ENCODE results near the gene ATL1. TPM values are rescaled to one million over a fixed set of nuclear protein-coding genes. Genes with fewer than 3 reads are reported as not detected.

Gene ATL1
- total RNA-seq, result 7.4 and 10.0 TPM in 2 replicates
- long read RNA-seq, partial matches to known transcripts, result 105 of 117 reads
- long read RNA-seq, other reads (novel, unspliced or antisense), result 11 of 117 reads

DNA sequence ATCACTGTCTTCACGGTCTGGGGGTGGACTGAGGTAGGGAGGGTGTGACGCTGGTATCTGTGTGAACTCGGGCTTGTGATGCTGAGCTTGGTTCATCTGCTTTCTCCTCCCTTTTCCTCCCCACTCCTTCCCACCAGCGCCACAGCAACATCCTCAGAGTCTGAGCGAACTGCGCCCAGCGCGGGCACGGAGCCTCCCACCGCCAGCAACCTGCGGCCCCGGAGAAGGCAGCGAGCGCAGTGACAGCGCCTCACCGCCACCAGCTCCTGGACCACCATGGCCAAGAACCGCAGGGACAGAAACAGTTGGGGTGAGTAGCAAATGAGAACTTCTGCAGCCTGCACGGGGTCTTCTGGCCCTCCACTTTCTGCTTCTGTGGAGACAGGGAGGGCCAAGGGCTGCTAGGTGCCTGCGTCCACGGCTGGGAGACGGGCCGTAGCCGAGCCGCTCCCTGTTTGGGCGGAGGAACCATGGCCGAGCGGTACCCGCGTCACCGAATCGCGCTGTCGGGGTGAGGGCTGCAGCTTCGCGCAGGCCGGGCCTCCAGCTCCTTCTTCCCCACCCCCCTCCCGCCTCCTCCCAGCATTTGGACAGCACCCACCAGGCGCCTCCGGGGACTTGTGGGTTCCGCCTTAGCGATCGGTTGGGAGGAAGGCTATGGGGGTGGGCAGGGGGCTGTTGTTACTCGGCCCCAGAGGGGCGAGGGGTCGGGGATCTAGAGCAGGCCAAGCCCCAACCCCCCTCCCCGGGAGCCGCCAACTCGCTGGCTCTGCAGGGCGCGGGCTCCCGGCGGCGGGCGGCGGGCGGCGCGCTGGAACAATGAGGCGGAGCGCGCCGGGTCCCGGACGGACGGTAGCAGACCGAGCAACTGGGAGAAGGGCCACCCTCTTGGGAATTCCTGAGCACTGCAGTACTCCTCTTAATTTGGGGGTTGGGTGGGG lies at the start of gene ATL1:
ATL1 (plus strand) TSS at position 156 of the 941 bp plus-strand sequence; CDS start at position 277, 121 bp downstream.
- Mint-ChIP-seq H3K27me3 (ENCODE audit: unreplicated experiment) (peaks cover 14% of the 10 kb centered on the region), H3K27ac (ENCODE audit: unreplicated experiment) (peak within 1 kb of the TSS; percentile 86), H3K4me3 (ENCODE audit: unreplicated experiment) (peak within 1 kb of the TSS; percentile 89), H3K36me3 (ENCODE audit: unreplicated experiment) (no peaks in the 10 kb centered on the region), H3K4me1 (ENCODE audit: unreplicated experiment) (peaks cover 21% of the 10 kb centered on the region), H3K9me3 (ENCODE audit: unreplicated experiment) (no peaks in the 10 kb centered on the region)
- DNase-seq (ENCODE audit: extremely low spot score, unreplicated experiment), result peak; percentile 90
- TF ChIP-seq, protein P1, sequence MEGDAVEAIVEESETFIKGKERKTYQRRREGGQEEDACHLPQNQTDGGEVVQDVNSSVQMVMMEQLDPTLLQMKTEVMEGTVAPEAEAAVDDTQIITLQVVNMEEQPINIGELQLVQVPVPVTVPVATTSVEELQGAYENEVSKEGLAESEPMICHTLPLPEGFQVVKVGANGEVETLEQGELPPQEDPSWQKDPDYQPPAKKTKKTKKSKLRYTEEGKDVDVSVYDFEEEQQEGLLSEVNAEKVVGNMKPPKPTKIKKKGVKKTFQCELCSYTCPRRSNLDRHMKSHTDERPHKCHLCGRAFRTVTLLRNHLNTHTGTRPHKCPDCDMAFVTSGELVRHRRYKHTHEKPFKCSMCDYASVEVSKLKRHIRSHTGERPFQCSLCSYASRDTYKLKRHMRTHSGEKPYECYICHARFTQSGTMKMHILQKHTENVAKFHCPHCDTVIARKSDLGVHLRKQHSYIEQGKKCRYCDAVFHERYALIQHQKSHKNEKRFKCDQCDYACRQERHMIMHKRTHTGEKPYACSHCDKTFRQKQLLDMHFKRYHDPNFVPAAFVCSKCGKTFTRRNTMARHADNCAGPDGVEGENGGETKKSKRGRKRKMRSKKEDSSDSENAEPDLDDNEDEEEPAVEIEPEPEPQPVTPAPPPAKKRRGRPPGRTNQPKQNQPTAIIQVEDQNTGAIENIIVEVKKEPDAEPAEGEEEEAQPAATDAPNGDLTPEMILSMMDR (IDR thresholded peaks at IDR 0.05), result no peak

DNA sequence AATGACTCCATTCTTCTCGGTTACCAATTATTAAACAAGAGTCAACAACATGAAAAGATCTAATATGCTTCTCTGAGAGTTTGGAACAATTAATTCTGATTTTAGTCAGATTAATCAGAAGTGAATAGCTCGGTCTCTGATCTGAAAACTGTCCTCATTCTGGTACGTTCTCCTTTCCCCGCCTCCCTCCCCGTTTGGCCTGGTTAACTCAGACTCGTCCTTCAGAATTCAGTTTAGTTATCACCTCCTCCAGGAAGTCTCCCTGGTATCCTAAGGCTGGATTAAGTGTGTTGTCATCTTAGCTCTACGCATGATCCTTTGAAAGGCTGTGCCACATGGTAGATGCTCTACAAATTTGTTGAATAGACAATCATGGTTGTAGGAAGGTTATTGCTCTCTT lies 49.8 kb upstream of the ATL1 start:
- TF ChIP-seq, protein P1 (IDR thresholded peaks at IDR 0.05), result no peak
- peaks cover 55% of the 10 kb centered on the region for H3K4me1 Mint-ChIP-seq (ENCODE audit: unreplicated experiment)
- no peaks in the 10 kb centered on the region for H3K9me3 Mint-ChIP-seq (ENCODE audit: unreplicated experiment)
- no peaks in the 10 kb centered on the region for H3K27me3 Mint-ChIP-seq (ENCODE audit: unreplicated experiment)
- DNase-seq (ENCODE audit: extremely low spot score, unreplicated experiment), result no peak
- no peak overlapping the region for H3K4me3 Mint-ChIP-seq (ENCODE audit: unreplicated experiment)
- H3K36me3 Mint-ChIP-seq (ENCODE audit: unreplicated experiment), result peaks cover 4% of the 10 kb centered on the region
- peak overlapping the region; percentile 2 for H3K27ac Mint-ChIP-seq (ENCODE audit: unreplicated experiment)

DNA sequence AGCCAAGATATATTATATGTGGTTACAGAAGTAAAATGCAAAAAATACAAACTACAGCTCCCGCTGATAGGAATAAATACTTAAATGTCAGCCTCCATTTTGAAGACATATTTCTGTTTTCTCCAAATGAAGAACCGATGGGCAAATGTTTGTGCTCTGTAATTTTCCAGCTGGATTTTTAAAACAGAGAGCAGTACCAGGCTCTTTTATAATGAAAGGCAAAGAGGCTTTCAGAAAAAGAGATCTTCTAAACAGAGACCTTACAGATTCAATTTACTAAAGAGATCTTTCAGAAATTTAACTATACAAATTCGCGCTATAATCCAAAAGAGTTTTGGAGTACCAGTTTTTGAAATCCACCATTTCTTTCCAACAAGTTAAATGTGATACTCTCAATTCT lies 47.5 kb upstream of the ATL1 start:
- no peak overlapping the region for H3K4me3 Mint-ChIP-seq (ENCODE audit: unreplicated experiment)
- peaks cover 44% of the 10 kb centered on the region for H3K4me1 Mint-ChIP-seq (ENCODE audit: unreplicated experiment)

DNA sequence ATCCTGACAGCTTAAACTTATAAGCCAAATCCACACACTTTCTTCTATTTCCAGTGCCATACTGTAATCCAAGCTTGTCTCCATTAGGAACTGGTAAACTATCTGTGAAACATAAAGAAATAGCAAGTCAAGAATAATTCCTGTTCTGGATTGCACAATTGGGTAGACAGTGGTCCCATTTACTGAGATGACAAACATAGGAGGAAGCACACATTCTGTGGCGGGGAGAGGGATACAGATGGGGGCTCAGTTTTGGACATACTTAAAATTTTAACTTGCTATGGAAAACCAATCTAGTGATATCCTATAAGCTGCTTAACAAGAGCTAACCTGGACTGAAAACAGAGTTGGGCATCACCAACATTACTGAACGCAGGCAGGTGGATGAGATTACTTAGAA lies 43.9 kb upstream of the ATL1 start:
- Mint-ChIP-seq H3K4me1 (ENCODE audit: unreplicated experiment) (peaks cover 33% of the 10 kb centered on the region), H3K36me3 (ENCODE audit: unreplicated experiment) (peaks cover 3% of the 10 kb centered on the region), H3K27me3 (ENCODE audit: unreplicated experiment) (no peaks in the 10 kb centered on the region), H3K4me3 (ENCODE audit: unreplicated experiment) (no peak overlapping the region), H3K9me3 (ENCODE audit: unreplicated experiment) (no peaks in the 10 kb centered on the region), H3K27ac (ENCODE audit: unreplicated experiment) (no peak overlapping the region)
- no peak for DNase-seq (ENCODE audit: extremely low spot score, unreplicated experiment)
- TF ChIP-seq, protein P1 (IDR thresholded peaks at IDR 0.05), result no peak

More for the DNA sequence above, 47.5 kb upstream of the ATL1 start:
- H3K36me3 Mint-ChIP-seq (ENCODE audit: unreplicated experiment), result peaks cover 4% of the 10 kb centered on the region
- H3K27me3 Mint-ChIP-seq (ENCODE audit: unreplicated experiment), result no peaks in the 10 kb centered on the region
- peak overlapping the region; percentile 51 for H3K27ac Mint-ChIP-seq (ENCODE audit: unreplicated experiment)
- H3K9me3 Mint-ChIP-seq (ENCODE audit: unreplicated experiment), result no peaks in the 10 kb centered on the region
- no peak for DNase-seq (ENCODE audit: extremely low spot score, unreplicated experiment)
- TF ChIP-seq, protein P1 (IDR thresholded peaks at IDR 0.05), result no peak
